HepG2 (cell line): ENCODE results near the gene CIART. TPM values are rescaled to one million over a fixed set of nuclear protein-coding genes. Genes with fewer than 3 reads are reported as not detected.
A peak's percentile ranks its signal among the peaks of the same experiment; 100 is the strongest.

Experiments used
- BRD4 ChIP-seq: sonication (generic); formaldehyde crosslinking; IDR thresholded peaks from 2 replicates; pipeline ENCODE4 v1.4.0; 2020; ENCODE audit warnings: missing genetic modification reagents
- DPF2 ChIP-seq: sonication (generic); formaldehyde crosslinking; IDR thresholded peaks from 2 replicates; pipeline ENCODE4 v1.4.0; 2020; ENCODE audit warnings: mild to moderate bottlenecking, low read depth, missing genetic modification reagents, borderline replicate concordance
- KLF11 ChIP-seq: IDR thresholded peaks from 2 replicates; pipeline ENCODE4 v1.6.1; 2016; ENCODE audit warnings: missing compliant biosample characterization
- KLF13 ChIP-seq: sonication (generic); formaldehyde crosslinking; IDR thresholded peaks from 2 replicates; pipeline ENCODE4 v1.4.0; 2020; ENCODE audit warnings: mild to moderate bottlenecking, missing genetic modification reagents
- KLF9 ChIP-seq: IDR thresholded peaks from 2 replicates; pipeline ENCODE4 v1.6.1; 2016; ENCODE audit warnings: low read depth
- PHF8 ChIP-seq: sonication (generic); formaldehyde crosslinking; IDR thresholded peaks from 2 replicates; pipeline ENCODE4 v1.5.0; 2020; ENCODE audit warnings: missing genetic modification reagents
- POGZ ChIP-seq: sonication (generic); formaldehyde crosslinking; IDR thresholded peaks from 2 replicates; pipeline ENCODE4 v1.4.0; 2020; ENCODE audit warnings: mild to moderate bottlenecking, missing genetic modification reagents
- RAD51 ChIP-seq: fragments of 450-650 bp; IDR thresholded peaks from 2 replicates; pipeline ENCODE4 v1.6.1; 2016; ENCODE audit warnings: borderline replicate concordance
- REXO4 ChIP-seq: sonication (generic); formaldehyde crosslinking; IDR thresholded peaks from 2 replicates; pipeline ENCODE4 v1.8.0; 2022; ENCODE audit warnings: missing genetic modification reagents, mild to moderate bottlenecking, borderline replicate concordance
- SIN3A ChIP-seq: IDR thresholded peaks from 2 replicates; pipeline ENCODE4 v1.6.1; 2011; ENCODE audit warnings: low read depth, mild to moderate bottlenecking, control low read depth, low read length, borderline replicate concordance
- SMAD1 ChIP-seq: sonication (generic); formaldehyde crosslinking; IDR thresholded peaks from 2 replicates; pipeline ENCODE4 v1.4.0; 2020; ENCODE audit warnings: missing genetic modification reagents, low read depth, mild to moderate bottlenecking, borderline replicate concordance
- SRSF1 ChIP-seq: fragments of 200-400 bp; formaldehyde crosslinking; optimal IDR thresholded peaks from 2 replicates; pipeline ENCODE3; 2017; ENCODE audit warnings: mild to moderate bottlenecking, low read depth, low read length, moderate library complexity
- TBX2 ChIP-seq: sonication (generic); formaldehyde crosslinking; IDR thresholded peaks from 2 replicates; pipeline ENCODE4 v1.5.0; 2020; ENCODE audit warnings: missing genetic modification reagents, mild to moderate bottlenecking, borderline replicate concordance
- TOE1 ChIP-seq: sonication (generic); formaldehyde crosslinking; IDR thresholded peaks from 2 replicates; pipeline ENCODE4 v1.4.0; 2020; ENCODE audit warnings: mild to moderate bottlenecking, missing genetic modification reagents
- ZBTB14 ChIP-seq: sonication (generic); formaldehyde crosslinking; IDR thresholded peaks from 2 replicates; pipeline ENCODE4 v1.4.0; 2020; ENCODE audit warnings: missing genetic modification reagents
- ZMYM2 ChIP-seq: sonication (generic); formaldehyde crosslinking; IDR thresholded peaks from 2 replicates; pipeline ENCODE4 v1.8.0; 2022; ENCODE audit warnings: mild to moderate bottlenecking, missing genetic modification reagents
- ZNF230 ChIP-seq: sonication (generic); formaldehyde crosslinking; IDR thresholded peaks from 2 replicates; pipeline ENCODE4 v1.4.0; 2020; ENCODE audit warnings: mild to moderate bottlenecking, missing genetic modification reagents
- polyA plus RNA-seq, 8 experiments: library from polyadenylated mRNA; depleted of rRNA in 3 of 8; stranded (reverse) in 7 of 8; unstranded in 1 of 8; fragments of >200 nt; fragmentation: Illumina TruSeq in 4 of 8; extraction: Trizol in 4 of 8; gene quantifications; 2 replicates each; pipeline versions ENCODE4 v1.2.1 to v1.2.3, GENCODE V29; 2011 to 2016; ENCODE audit warnings: low read depth in 4 of 8, missing spikeins in 1 of 8, mixed read lengths in 1 of 8; ENCODE audit not compliant: insufficient read depth in 1 of 8
- total RNA-seq, 5 experiments: library from RNA; depleted of rRNA; stranded (reverse); fragments of >200 nt; fragmentation: Illumina TruSeq; extraction: Trizol; gene quantifications; 2 replicates each; pipeline ENCODE4 v1.2.3, GENCODE V29; 2016; ENCODE audit warnings: low read depth in 1 of 5
- TF ChIP-seq, protein P1 (sequence below): sonication (generic); formaldehyde crosslinking; IDR thresholded peaks from 2 replicates; pipeline ENCODE4 v1.5.0; 2020; ENCODE audit warnings: mild to moderate bottlenecking, missing genetic modification reagents, borderline replicate concordance
- TF ChIP-seq, protein P2 (sequence below): sonication (generic); formaldehyde crosslinking; IDR thresholded peaks from 2 replicates; pipeline ENCODE4 v1.4.0; 2020; ENCODE audit warnings: missing genetic modification reagents, mild to moderate bottlenecking, borderline replicate concordance
- TF ChIP-seq, protein P3 (sequence below): sonication (generic); formaldehyde crosslinking; IDR thresholded peaks from 2 replicates; pipeline ENCODE4 v1.5.1; 2020; ENCODE audit warnings: missing genetic modification reagents, mild to moderate bottlenecking, borderline replicate concordance

Gene CIART
- total and polyA plus RNA-seq, 2 of the 13 experiments (the other 11 are each of a cell fraction or from before 2014, with no cell fraction given) = 0.58 TPM; not detected in 1

DNA sequence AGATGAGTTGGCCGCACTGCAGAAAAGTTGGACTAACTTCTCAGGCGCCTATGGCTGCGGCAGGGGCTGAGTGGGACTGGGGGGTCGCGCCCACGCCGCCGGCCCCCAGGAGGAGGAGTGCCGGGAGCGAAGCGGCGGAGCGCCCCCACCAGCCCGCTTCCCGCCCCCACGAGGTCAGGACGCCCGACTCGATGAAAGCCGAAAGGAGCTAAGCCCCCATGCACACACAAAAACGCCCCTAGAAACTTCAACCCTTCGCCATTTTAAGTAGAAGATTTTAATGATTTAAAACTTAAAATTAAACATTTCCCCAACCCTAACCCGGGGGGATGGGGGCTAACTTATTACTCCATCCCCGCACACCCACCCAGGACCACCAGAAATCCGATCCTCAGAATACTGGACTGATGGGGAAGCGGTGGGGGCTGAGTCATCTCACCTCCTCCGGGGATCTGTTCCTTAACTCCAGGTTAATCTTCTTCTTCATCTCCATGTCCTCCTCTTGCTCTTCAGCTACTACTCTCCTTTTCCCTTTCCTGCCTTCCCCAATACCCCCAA is 47.0 kb upstream of the CIART start (continued):
- TF ChIP-seq, protein P1, sequence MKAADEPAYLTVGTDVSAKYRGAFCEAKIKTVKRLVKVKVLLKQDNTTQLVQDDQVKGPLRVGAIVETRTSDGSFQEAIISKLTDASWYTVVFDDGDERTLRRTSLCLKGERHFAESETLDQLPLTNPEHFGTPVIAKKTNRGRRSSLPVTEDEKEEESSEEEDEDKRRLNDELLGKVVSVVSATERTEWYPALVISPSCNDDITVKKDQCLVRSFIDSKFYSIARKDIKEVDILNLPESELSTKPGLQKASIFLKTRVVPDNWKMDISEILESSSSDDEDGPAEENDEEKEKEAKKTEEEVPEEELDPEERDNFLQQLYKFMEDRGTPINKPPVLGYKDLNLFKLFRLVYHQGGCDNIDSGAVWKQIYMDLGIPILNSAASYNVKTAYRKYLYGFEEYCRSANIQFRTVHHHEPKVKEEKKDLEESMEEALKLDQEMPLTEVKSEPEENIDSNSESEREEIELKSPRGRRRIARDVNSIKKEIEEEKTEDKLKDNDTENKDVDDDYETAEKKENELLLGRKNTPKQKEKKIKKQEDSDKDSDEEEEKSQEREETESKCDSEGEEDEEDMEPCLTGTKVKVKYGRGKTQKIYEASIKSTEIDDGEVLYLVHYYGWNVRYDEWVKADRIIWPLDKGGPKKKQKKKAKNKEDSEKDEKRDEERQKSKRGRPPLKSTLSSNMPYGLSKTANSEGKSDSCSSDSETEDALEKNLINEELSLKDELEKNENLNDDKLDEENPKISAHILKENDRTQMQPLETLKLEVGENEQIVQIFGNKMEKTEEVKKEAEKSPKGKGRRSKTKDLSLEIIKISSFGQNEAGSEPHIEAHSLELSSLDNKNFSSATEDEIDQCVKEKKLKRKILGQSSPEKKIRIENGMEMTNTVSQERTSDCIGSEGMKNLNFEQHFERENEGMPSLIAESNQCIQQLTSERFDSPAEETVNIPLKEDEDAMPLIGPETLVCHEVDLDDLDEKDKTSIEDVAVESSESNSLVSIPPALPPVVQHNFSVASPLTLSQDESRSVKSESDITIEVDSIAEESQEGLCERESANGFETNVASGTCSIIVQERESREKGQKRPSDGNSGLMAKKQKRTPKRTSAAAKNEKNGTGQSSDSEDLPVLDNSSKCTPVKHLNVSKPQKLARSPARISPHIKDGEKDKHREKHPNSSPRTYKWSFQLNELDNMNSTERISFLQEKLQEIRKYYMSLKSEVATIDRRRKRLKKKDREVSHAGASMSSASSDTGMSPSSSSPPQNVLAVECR (CRISPR knock-in tag) = no peak
- no peak for TF ChIP-seq RAD51
- no peak for TF ChIP-seq REXO4 (CRISPR knock-in tag)
- TF ChIP-seq, protein P2, sequence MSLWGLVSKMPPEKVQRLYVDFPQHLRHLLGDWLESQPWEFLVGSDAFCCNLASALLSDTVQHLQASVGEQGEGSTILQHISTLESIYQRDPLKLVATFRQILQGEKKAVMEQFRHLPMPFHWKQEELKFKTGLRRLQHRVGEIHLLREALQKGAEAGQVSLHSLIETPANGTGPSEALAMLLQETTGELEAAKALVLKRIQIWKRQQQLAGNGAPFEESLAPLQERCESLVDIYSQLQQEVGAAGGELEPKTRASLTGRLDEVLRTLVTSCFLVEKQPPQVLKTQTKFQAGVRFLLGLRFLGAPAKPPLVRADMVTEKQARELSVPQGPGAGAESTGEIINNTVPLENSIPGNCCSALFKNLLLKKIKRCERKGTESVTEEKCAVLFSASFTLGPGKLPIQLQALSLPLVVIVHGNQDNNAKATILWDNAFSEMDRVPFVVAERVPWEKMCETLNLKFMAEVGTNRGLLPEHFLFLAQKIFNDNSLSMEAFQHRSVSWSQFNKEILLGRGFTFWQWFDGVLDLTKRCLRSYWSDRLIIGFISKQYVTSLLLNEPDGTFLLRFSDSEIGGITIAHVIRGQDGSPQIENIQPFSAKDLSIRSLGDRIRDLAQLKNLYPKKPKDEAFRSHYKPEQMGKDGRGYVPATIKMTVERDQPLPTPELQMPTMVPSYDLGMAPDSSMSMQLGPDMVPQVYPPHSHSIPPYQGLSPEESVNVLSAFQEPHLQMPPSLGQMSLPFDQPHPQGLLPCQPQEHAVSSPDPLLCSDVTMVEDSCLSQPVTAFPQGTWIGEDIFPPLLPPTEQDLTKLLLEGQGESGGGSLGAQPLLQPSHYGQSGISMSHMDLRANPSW (CRISPR knock-in tag) = no peak
- TF ChIP-seq SMAD1 (CRISPR knock-in tag) = no peak
- TF ChIP-seq, protein P3, sequence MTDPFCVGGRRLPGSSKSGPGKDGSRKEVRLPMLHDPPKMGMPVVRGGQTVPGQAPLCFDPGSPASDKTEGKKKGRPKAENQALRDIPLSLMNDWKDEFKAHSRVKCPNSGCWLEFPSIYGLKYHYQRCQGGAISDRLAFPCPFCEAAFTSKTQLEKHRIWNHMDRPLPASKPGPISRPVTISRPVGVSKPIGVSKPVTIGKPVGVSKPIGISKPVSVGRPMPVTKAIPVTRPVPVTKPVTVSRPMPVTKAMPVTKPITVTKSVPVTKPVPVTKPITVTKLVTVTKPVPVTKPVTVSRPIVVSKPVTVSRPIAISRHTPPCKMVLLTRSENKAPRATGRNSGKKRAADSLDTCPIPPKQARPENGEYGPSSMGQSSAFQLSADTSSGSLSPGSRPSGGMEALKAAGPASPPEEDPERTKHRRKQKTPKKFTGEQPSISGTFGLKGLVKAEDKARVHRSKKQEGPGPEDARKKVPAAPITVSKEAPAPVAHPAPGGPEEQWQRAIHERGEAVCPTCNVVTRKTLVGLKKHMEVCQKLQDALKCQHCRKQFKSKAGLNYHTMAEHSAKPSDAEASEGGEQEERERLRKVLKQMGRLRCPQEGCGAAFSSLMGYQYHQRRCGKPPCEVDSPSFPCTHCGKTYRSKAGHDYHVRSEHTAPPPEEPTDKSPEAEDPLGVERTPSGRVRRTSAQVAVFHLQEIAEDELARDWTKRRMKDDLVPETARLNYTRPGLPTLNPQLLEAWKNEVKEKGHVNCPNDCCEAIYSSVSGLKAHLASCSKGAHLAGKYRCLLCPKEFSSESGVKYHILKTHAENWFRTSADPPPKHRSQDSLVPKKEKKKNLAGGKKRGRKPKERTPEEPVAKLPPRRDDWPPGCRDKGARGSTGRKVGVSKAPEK = 0 out of 2 replicates have a peak, but pooled peaks have one; percentile 61
- TF ChIP-seq KLF9 = no peak
- no peak for TF ChIP-seq POGZ
- TF ChIP-seq BRD4 (CRISPR knock-in tag) = no peak
- TF ChIP-seq SRSF1 = peak; percentile 29
- TF ChIP-seq ZMYM2 (CRISPR knock-in tag) = no peak
- TF ChIP-seq PHF8 (CRISPR knock-in tag) = no peak
- no peak for TF ChIP-seq KLF13
- TF ChIP-seq ZNF230 (CRISPR knock-in tag) = no peak
- no peak for TF ChIP-seq TBX2 (CRISPR knock-in tag)
- TF ChIP-seq TOE1 (CRISPR knock-in tag) = no peak
- no peak for TF ChIP-seq KLF11 (CRISPR knock-in tag)
- TF ChIP-seq SIN3A = peak; percentile 34; the same call in 1 of the 2 replicates
- TF ChIP-seq ZBTB14 (CRISPR knock-in tag) = 0 out of 2 replicates have a peak, but pooled peaks have one; percentile 1
- TF ChIP-seq DPF2 (CRISPR knock-in tag) = no peak
